Renal cortex interstitium (tissue), 11 donors: ENCODE results near the gene PCYT2. TPM values are rescaled to one million over a fixed set of nuclear protein-coding genes. Genes with fewer than 3 reads are reported as not detected.

ENCODE experiments used
- DNase-seq, 11 donors: peaks; one replicate each; pipeline ENCODE4 v3.0.0-alpha.2; 2013; ENCODE audit warnings: low read depth in 9 of 11, low spot score in 4 of 11; ENCODE audit errors: extremely low read depth in 1 of 11
- polyA plus RNA-seq, 3 donors: library from polyadenylated mRNA; unstranded; fragments of 120-200 nt; gene quantifications; one replicate each; pipeline ENCODE4 v1.2.1, GENCODE V29; 2013; ENCODE audit not compliant: insufficient read length in 3 of 3

PCYT2 gene
- polyA plus RNA-seq, 3 donors: 40.1 to 48.5 (median 45.5) TPM

GRCh38 chr17:81890447-81891302, 20.5 kb downstream of the PCYT2 start:
- DNase-seq: no peak

- no peak for DNase-seq
Observed at GRCh38 chr17:81889602-81890001, 21.6 kb downstream of the PCYT2 start.

GRCh38 chr17:81888988-81889595, 22.1 kb downstream of the PCYT2 start:
- no peak for DNase-seq

- DNase-seq: no peak
Observed at GRCh38 chr17:81888105-81888987, 22.9 kb downstream of the PCYT2 start.

GRCh38 chr17:81885869-81886548, 25.2 kb downstream of the PCYT2 start:
- DNase-seq: no peak

GRCh38 chr17:81885454-81885853, 25.7 kb downstream of the PCYT2 start:
- no peak for DNase-seq

GRCh38 chr17:81884968-81885367, 26.2 kb downstream of the PCYT2 start:
- no peak for DNase-seq

- no peak for DNase-seq
Observed at GRCh38 chr17:81884520-81884919, 26.7 kb downstream of the PCYT2 start.

- no peak for DNase-seq
Observed at GRCh38 chr17:81879121-81879520, 32.1 kb downstream of the PCYT2 start.

- DNase-seq: no peak
Observed at GRCh38 chr17:81878294-81878693, 32.9 kb downstream of the PCYT2 start.

GRCh38 chr17:81877569-81877968, 33.6 kb downstream of the PCYT2 start:
- DNase-seq: no peak

GRCh38 chr17:81871387-81872230, 39.6 kb downstream of the PCYT2 start:
- DNase-seq: peak in 9 of 11 donors; percentile 67 to 88 (median 82)

- DNase-seq: no peak
Observed at GRCh38 chr17:81870981-81871386, 40.2 kb downstream of the PCYT2 start, which contains the start of gene ARHGDIA. ARHGDIA (minus strand) TSS chr17:81871337; CDS start chr17:81869930, 1,407 bp downstream.

GRCh38 chr17:81870131-81870980, 40.8 kb downstream of the PCYT2 start:
- DNase-seq: no peak

GRCh38 chr17:81869221-81870130, 41.7 kb downstream of the PCYT2 start:
- peak in 1 of 11 donors; percentile 51 for DNase-seq

- DNase-seq: no peak
Observed at GRCh38 chr17:81868674-81869220, 42.5 kb downstream of the PCYT2 start.
